HepG2 (cell line): Measurements from ENCODE around the gene CD300LB. TPM values are rescaled to one million over a fixed set of nuclear protein-coding genes. Genes with fewer than 3 reads are reported as not detected.

Experiments
- ATAC-seq: fragments of 200-7000 bp; cut with Tn5 transposase; 3 replicates; pipeline ENCODE4 v1.9.1; 2020; ENCODE audit warnings: mild to moderate bottlenecking, moderate library complexity
- BruUV-seq: library from RNA; stranded (reverse); fragments of 400-500 nt; replicated peaks from 2 replicates; lab custom pipeline; 2021; lab: Mats Ljungman, UMichigan
- CTCF ChIA-PET: fragments of 300-600 bp; formaldehyde crosslinking; extraction: SDS; loops from one replicate; lab custom pipeline; 2021; ENCODE audit warnings: low total read pairs, inconsistent platforms, low intra/inter-chr PET ratio; lab: Yijun Ruan, JAX
- POLR2A ChIA-PET: fragments of 350-600 bp; sonication (Branson Sonifier 250); formaldehyde crosslinking; loops from one replicate; lab custom pipeline; 2020; ENCODE audit warnings: antibody characterized with exemption, inconsistent platforms; lab: Yijun Ruan, JAX
- DNase-seq: peaks from one replicate; pipeline ENCODE4 v3.0.0-alpha.2; 2015; ENCODE audit warnings: low spot score
- FAIRE-seq: peaks from 3 replicates; lab custom pipeline; 2011; peaks lifted over from hg19 to GRCh38; lab: Jason Lieb, UNC
- H2AFZ ChIP-seq: one replicate; pipeline ENCODE4 v1.6.1; 2011; ENCODE audit warnings: low read length, inconsistent platforms
- H3K27ac ChIP-seq: fragments of 300-600 bp; 3 replicates; pipeline ENCODE4 v1.8.0; 2011; ENCODE audit warnings: mixed run types, mild to moderate bottlenecking, mixed read lengths, low read length, inconsistent platforms; ENCODE audit not compliant: insufficient read depth; ENCODE audit errors: extremely low read length
- H3K27me3 ChIP-seq, 2 experiments: fragments of 200-600 bp in 1 of 2; 2 replicates in 1 of 2; 3 replicates in 1 of 2; pipeline versions ENCODE4 v1.6.0 to v1.8.0; 2011; ENCODE audit warnings: low read length in 2 of 2, mild to moderate bottlenecking in 2 of 2, moderate library complexity in 2 of 2, inconsistent platforms in 1 of 2; ENCODE audit not compliant: insufficient read depth in 2 of 2, control insufficient read depth in 1 of 2
- H3K36me3 ChIP-seq, 2 experiments: fragments of 200-600 bp in 1 of 2; replicated peaks in 1 of 2; 2 replicates in 1 of 2; 3 replicates in 1 of 2; pipeline versions ENCODE4 v1.5.1 to v1.8.0; 2011; ENCODE audit warnings: low read length in 2 of 2, inconsistent platforms in 1 of 2; ENCODE audit not compliant: insufficient read depth in 2 of 2, control insufficient read depth in 1 of 2
- H3K4me1 ChIP-seq: 2 replicates; pipeline ENCODE4 v1.5.1; 2012; ENCODE audit warnings: low read length, inconsistent platforms; ENCODE audit not compliant: insufficient read depth
- H3K4me2 ChIP-seq: 2 replicates; pipeline ENCODE4 v1.6.0; 2011; ENCODE audit warnings: low read depth, low read length, inconsistent platforms
- H3K4me3 ChIP-seq, 3 experiments: fragments of 200-600 bp in 1 of 3; sonication (generic), shearing (Covaris generic) in 1 of 3; replicated peaks in 1 of 3; 2 replicates each; pipeline ENCODE4 v1.5.1; 2011 to 2016; ENCODE audit warnings: low read length in 3 of 3, inconsistent platforms in 2 of 3, low read depth in 2 of 3, mild to moderate bottlenecking in 2 of 3, control low read depth in 1 of 3, mixed read lengths in 1 of 3; ENCODE audit not compliant: insufficient read depth in 1 of 3
- H3K79me2 ChIP-seq: one replicate; pipeline ENCODE4 v1.6.1; 2011; ENCODE audit warnings: low read length, inconsistent platforms; ENCODE audit not compliant: insufficient read depth
- H3K9ac ChIP-seq: 2 replicates; pipeline ENCODE4 v1.6.0; 2011; ENCODE audit warnings: mild to moderate bottlenecking, low read depth, low read length, inconsistent platforms; ENCODE audit not compliant: insufficient read depth
- H3K9me3 ChIP-seq: 2 replicates; pipeline ENCODE4 v1.5.1; 2012; ENCODE audit warnings: mild to moderate bottlenecking, low read length
- H4K20me1 ChIP-seq: 2 replicates; pipeline ENCODE4 v1.6.0; 2011; ENCODE audit warnings: inconsistent platforms, mild to moderate bottlenecking, low read length, moderate library complexity; ENCODE audit not compliant: insufficient read depth
- ZNF562 ChIP-seq: sonication (generic); formaldehyde crosslinking; IDR thresholded peaks from 2 replicates; pipeline ENCODE4 v1.8.0; 2022; ENCODE audit warnings: missing genetic modification reagents, borderline replicate concordance
- ZNF652 ChIP-seq: IDR thresholded peaks from 2 replicates; pipeline ENCODE4 v1.6.1; 2016; ENCODE audit warnings: low read depth, borderline replicate concordance
- ZNF768 ChIP-seq: sonication (generic); formaldehyde crosslinking; IDR thresholded peaks from 2 replicates; pipeline ENCODE4 v1.4.0; 2020; ENCODE audit warnings: missing genetic modification reagents
- ZNF879 ChIP-seq: sonication (generic); formaldehyde crosslinking; IDR thresholded peaks from 2 replicates; pipeline ENCODE4 v1.8.1; 2023; ENCODE audit warnings: missing genetic modification reagents
- WGBS: methylation state at CpG from one replicate; pipeline ENCODE4 v1.1.6; 2017; ENCODE audit warnings: low lambda C conversion rate; 5-methylcytosine and 5-hydroxymethylcytosine counted together
- in situ Hi-C: cut with HindIII; loops from 2 replicates; pipeline ENCODE4 v1.10.0; 2017; ENCODE audit warnings: low pct_unique_long_range_greater_than_20kb; ENCODE audit not compliant: extremely low pct_ligation_motif_present
- intact Hi-C: fragments of 100-400 bp; cut with micrococcal nuclease; formaldehyde crosslinking; loops from one replicate; pipeline ENCODE4 v1.10.0; 2022; ENCODE audit not compliant: unreplicated experiment
- polyA plus RNA-seq, 8 experiments: library from polyadenylated mRNA; depleted of rRNA in 3 of 8; stranded (reverse) in 7 of 8; unstranded in 1 of 8; fragments of >200 nt; fragmentation: Illumina TruSeq in 4 of 8; extraction: Trizol in 4 of 8; gene quantifications; 2 replicates each; pipeline versions ENCODE4 v1.2.1 to v1.2.3, GENCODE V29; 2011 to 2016; ENCODE audit warnings: low read depth in 4 of 8, missing spikeins in 1 of 8, mixed read lengths in 1 of 8; ENCODE audit not compliant: insufficient read depth in 1 of 8
- total RNA-seq, 5 experiments: library from RNA; depleted of rRNA; stranded (reverse); fragments of >200 nt; fragmentation: Illumina TruSeq; extraction: Trizol; gene quantifications; 2 replicates each; pipeline ENCODE4 v1.2.3, GENCODE V29; 2016; ENCODE audit warnings: low read depth in 1 of 5

CD300LB gene
- total and polyA plus RNA-seq, 2 of the 13 experiments (the other 11 are each of a cell fraction or from before 2014, with no cell fraction given), result not detected

- peaks cover 0 to 24% of the 10 kb centered on the region in 2 experiments; a peak in 3 of 5 replicates for H3K27me3 ChIP-seq
- WGBS, result 4% methylated on average over 4 of the region's 4 CpGs
- no peak for FAIRE-seq
- ChIA-PET POLR2A (no interaction called here), CTCF (no interaction called here)
- no peaks in the 10 kb centered on the region for H4K20me1 ChIP-seq
- intact Hi-C loops, result no loop called here
- H3K4me3 ChIP-seq, result no peak overlapping the region
- no peak for TF ChIP-seq ZNF879
- H3K9me3 ChIP-seq, result peaks cover 8% of the 10 kb centered on the region
- ATAC-seq, result no peak
- no peak overlapping the region for H3K4me2 ChIP-seq
- in situ Hi-C loops, result no loop called here
- H3K4me1 ChIP-seq, result no peaks in the 10 kb centered on the region
- BruUV-seq, result no TSS peak
- no peaks in the 10 kb centered on the region for H3K36me3 ChIP-seq
- no peak overlapping the region for H3K27ac ChIP-seq
- no peak overlapping the region for H2AFZ ChIP-seq
- H3K9ac ChIP-seq, result no peak overlapping the region
- DNase-seq, result no peak
- no peaks in the 10 kb centered on the region for H3K79me2 ChIP-seq
These were observed 58.4 kb downstream of the CD300LB start for GRCh38 chr17:74472890-74473289.

DNA sequence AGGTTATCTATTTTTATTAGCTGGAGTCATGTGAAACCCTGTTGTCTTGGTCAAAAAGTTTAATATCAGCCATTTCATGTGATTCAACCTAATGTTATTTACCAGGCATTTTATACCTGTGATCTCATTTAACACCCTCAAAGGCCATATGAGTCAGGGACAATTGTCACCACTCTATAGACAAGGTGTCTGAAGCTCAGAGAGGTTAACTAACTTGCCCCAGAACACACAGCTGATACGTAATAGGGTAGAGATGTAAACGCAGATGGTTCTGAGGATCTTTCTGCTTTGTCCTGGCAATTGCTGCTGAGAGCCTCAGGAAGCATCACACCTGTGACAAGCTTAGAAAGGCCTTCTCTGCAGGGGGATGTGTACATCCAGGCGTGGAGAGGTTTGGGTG, 59.9 kb downstream of the CD300LB start:
- no peaks in the 10 kb centered on the region for H3K79me2 ChIP-seq
- no peak overlapping the region for H2AFZ ChIP-seq
- no TSS peak for BruUV-seq
- H3K27ac ChIP-seq, result no peak overlapping the region
- in situ Hi-C loops, result no loop called here
- DNase-seq (no peak), FAIRE-seq (no peak), ATAC-seq (no peak)
- intact Hi-C loops, result no loop called here
- WGBS, result 15% methylated on average over 3 of the region's 3 CpGs
- ChIA-PET CTCF (no interaction called here), POLR2A (no interaction called here)
- TF ChIP-seq ZNF562 (no peak), ZNF768 (CRISPR knock-in tag) (peak; percentile 57; the same call in 1 of the 2 replicates), ZNF652 (no peak)
- no peak overlapping the region for H3K9ac ChIP-seq
- H3K36me3 ChIP-seq, result no peaks in the 10 kb centered on the region
- H3K4me2 ChIP-seq, result no peak overlapping the region
- no peaks in the 10 kb centered on the region for H4K20me1 ChIP-seq
- no peak overlapping the region for H3K4me3 ChIP-seq
- peaks cover 6% of the 10 kb centered on the region for H3K4me1 ChIP-seq
- peaks cover 8% of the 10 kb centered on the region for H3K9me3 ChIP-seq
- H3K27me3 ChIP-seq, result peaks cover 0 to 28% of the 10 kb centered on the region in 2 experiments; a peak in 3 of 5 replicates

Other genes with a start within 250 kb of the CD300LB start
- gene KIF19, start 205.2 kb downstream of the CD300LB start, total RNA-seq (2016; rRNA removed; fragmentation: Illumina TruSeq; extraction: Trizol), result not detected in 2 replicates
- not detected in 2 replicates for gene KIF19, start 205.2 kb downstream of the CD300LB start, polyA plus RNA-seq (2011; rRNA removed)
- not detected in 2 replicates for gene BTBD17, start 169.6 kb downstream of the CD300LB start, total RNA-seq (2016; rRNA removed; fragmentation: Illumina TruSeq; extraction: Trizol)
- not detected in 2 replicates for gene BTBD17, start 169.6 kb downstream of the CD300LB start, polyA plus RNA-seq (2011; rRNA removed)
- not detected in 2 replicates for gene GPR142, start 164.0 kb downstream of the CD300LB start, total RNA-seq (2016; rRNA removed; fragmentation: Illumina TruSeq; extraction: Trizol)
- not detected in 2 replicates for gene GPR142, start 164.0 kb downstream of the CD300LB start, polyA plus RNA-seq (2011; rRNA removed)
- 44.8 and 85.6 TPM in 2 replicates for gene GPRC5C, start 99.4 kb downstream of the CD300LB start, total RNA-seq (2016; rRNA removed; fragmentation: Illumina TruSeq; extraction: Trizol)
- gene GPRC5C, start 99.4 kb downstream of the CD300LB start, polyA plus RNA-seq (2011; rRNA removed), result 300 and 407 TPM in 2 replicates
- not detected in 2 replicates for gene CD300A, start 64.8 kb downstream of the CD300LB start, total RNA-seq (2016; rRNA removed; fragmentation: Illumina TruSeq; extraction: Trizol)
- 0.39 TPM in 1 of 2 replicates, not detected in the other for gene CD300A, start 64.8 kb downstream of the CD300LB start, polyA plus RNA-seq (2011; rRNA removed)
- not detected in 2 replicates for gene CD300C, start 14.6 kb upstream of the CD300LB start, total RNA-seq (2016; rRNA removed; fragmentation: Illumina TruSeq; extraction: Trizol)
- gene CD300C, start 14.6 kb upstream of the CD300LB start, polyA plus RNA-seq (2011; rRNA removed), result not detected in 2 replicates
- not detected in 2 replicates for gene CD300H, start 36.0 kb upstream of the CD300LB start, total RNA-seq (2016; rRNA removed; fragmentation: Illumina TruSeq; extraction: Trizol)
- gene CD300H, start 36.0 kb upstream of the CD300LB start, polyA plus RNA-seq (2011; rRNA removed), result not detected in 2 replicates
- gene CD300LD, start 60.8 kb upstream of the CD300LB start, total RNA-seq (2016; rRNA removed; fragmentation: Illumina TruSeq; extraction: Trizol), result not detected in 2 replicates
- gene CD300LD, start 60.8 kb upstream of the CD300LB start, polyA plus RNA-seq (2011; rRNA removed), result not detected in 2 replicates
- not detected in 2 replicates for gene CD300E, start 92.3 kb upstream of the CD300LB start, total RNA-seq (2016; rRNA removed; fragmentation: Illumina TruSeq; extraction: Trizol)
- gene CD300E, start 92.3 kb upstream of the CD300LB start, polyA plus RNA-seq (2011; rRNA removed), result not detected in 2 replicates
- not detected in 2 replicates for gene CD300LF, start 181.4 kb upstream of the CD300LB start, total RNA-seq (2016; rRNA removed; fragmentation: Illumina TruSeq; extraction: Trizol)
- gene CD300LF, start 181.4 kb upstream of the CD300LB start, polyA plus RNA-seq (2011; rRNA removed), result not detected in 2 replicates
- 0.91 and 1.1 TPM in 2 replicates for gene RAB37, start 205.8 kb upstream of the CD300LB start, total RNA-seq (2016; rRNA removed; fragmentation: Illumina TruSeq; extraction: Trizol)
- 3.7 and 4.7 TPM in 2 replicates for gene RAB37, start 205.8 kb upstream of the CD300LB start, polyA plus RNA-seq (2011; rRNA removed)
- 138 and 169 TPM in 2 replicates for gene NHERF1, start 217.2 kb upstream of the CD300LB start, total RNA-seq (2016; rRNA removed; fragmentation: Illumina TruSeq; extraction: Trizol)
- 266 and 269 TPM in 2 replicates for gene NHERF1, start 217.2 kb upstream of the CD300LB start, polyA plus RNA-seq (2011; rRNA removed)
- 37.6 and 44.2 TPM in 2 replicates for gene NAT9, start 244.9 kb upstream of the CD300LB start, total RNA-seq (2016; rRNA removed; fragmentation: Illumina TruSeq; extraction: Trizol)
- gene NAT9, start 244.9 kb upstream of the CD300LB start, polyA plus RNA-seq (2011; rRNA removed), result 39.7 and 49.8 TPM in 2 replicates